H1 (cell line): ENCODE measurements around the gene ARID4B. TPM values are rescaled to one million over a fixed set of nuclear protein-coding genes. Genes with fewer than 3 reads are reported as not detected.

Source experiments
- CTCF ChIA-PET: fragments of 300-600 bp; sonication (Branson Sonifier 250); formaldehyde crosslinking; loops from one replicate; lab custom pipeline; 2021; ENCODE audit not compliant: partially characterized antibody; lab: Charles Lee
- POLR2A ChIA-PET: fragments of 300-600 bp; sonication (Branson Sonifier 250); formaldehyde crosslinking; loops from one replicate; lab custom pipeline; 2021; ENCODE audit warnings: inconsistent platforms; ENCODE audit not compliant: partially characterized antibody; lab: Charles Lee
- DNase-seq, 2 experiments: peaks; one replicate each; pipeline versions ENCODE4 v3.0.0 to v3.0.0-alpha.2; 2010 to 2022; ENCODE audit warnings: low spot score in 2 of 2, low read depth in 1 of 2, mixed read lengths in 1 of 2
- FAIRE-seq: peaks from 2 replicates; lab custom pipeline; 2011; peaks lifted over from hg19 to GRCh38; lab: Jason Lieb, UNC
- H2AFZ ChIP-seq: 2 replicates; pipeline ENCODE4 v1.8.1; 2012; ENCODE audit warnings: low read length, inconsistent platforms
- H2AK5ac ChIP-seq: 2 replicates; pipeline ENCODE4 v1.6.1; 2013; ENCODE audit warnings: low read depth, low read length
- H2BK120ac ChIP-seq: replicated peaks from 2 replicates; pipeline ENCODE3; 2013; ENCODE audit warnings: low read depth, low read length, inconsistent platforms
- H2BK12ac ChIP-seq: 2 replicates; pipeline ENCODE4 v1.6.1; 2013; ENCODE audit warnings: low read depth, low read length
- H2BK15ac ChIP-seq: 2 replicates; pipeline ENCODE4 v1.6.1; 2013; ENCODE audit warnings: low read length
- H2BK20ac ChIP-seq: 2 replicates; pipeline ENCODE4 v1.6.1; 2013; ENCODE audit warnings: low read length
- H2BK5ac ChIP-seq: 2 replicates; pipeline ENCODE4 v1.6.1; 2013; ENCODE audit warnings: low read depth, low read length
- H3K14ac ChIP-seq: 2 replicates; pipeline ENCODE4 v1.6.1; 2013; ENCODE audit warnings: inconsistent platforms; ENCODE audit not compliant: insufficient read length
- H3K18ac ChIP-seq: 2 replicates; pipeline ENCODE4 v1.6.1; 2013; ENCODE audit warnings: low read length; ENCODE audit errors: extremely low read depth
- H3K23ac ChIP-seq: 2 replicates; pipeline ENCODE4 v1.6.1; 2013; ENCODE audit warnings: inconsistent platforms; ENCODE audit not compliant: insufficient read length
- H3K23me2 ChIP-seq: 2 replicates; pipeline ENCODE4 v1.6.1; 2013; ENCODE audit warnings: low read depth, low read length
- H3K27ac ChIP-seq: 2 replicates; pipeline ENCODE4 v1.6.1; 2011; ENCODE audit warnings: low read depth, low read length, inconsistent platforms
- H3K27me3 ChIP-seq, 4 experiments: replicated peaks in 1 of 4; 1 replicate in 1 of 4; 2 replicates in 3 of 4; pipeline versions ENCODE4 v1.6.1 to v1.8.1; 2011 to 2013; ENCODE audit warnings: low read length in 3 of 4, mild to moderate bottlenecking in 3 of 4, inconsistent platforms in 2 of 4, mixed read lengths in 2 of 4, moderate library complexity in 1 of 4; ENCODE audit not compliant: control insufficient read depth in 3 of 4, insufficient read depth in 3 of 4; ENCODE audit errors: extremely low read depth in 1 of 4
- H3K36me3 ChIP-seq, 4 experiments: 2 replicates each; pipeline versions ENCODE4 v1.6.1 to v1.8.1; 2011 to 2013; ENCODE audit warnings: mild to moderate bottlenecking in 4 of 4, low read length in 3 of 4, moderate library complexity in 2 of 4, control low read depth in 1 of 4, inconsistent platforms in 1 of 4; ENCODE audit not compliant: insufficient read depth in 4 of 4, control insufficient read depth in 2 of 4
- H3K4ac ChIP-seq: replicated peaks from 2 replicates; pipeline ENCODE3; 2013; ENCODE audit warnings: low read length, low read depth, mixed read lengths, inconsistent platforms; ENCODE audit not compliant: insufficient read length
- H3K4me1 ChIP-seq, 4 experiments: replicated peaks in 1 of 4; 1 replicate in 1 of 4; 2 replicates in 3 of 4; pipeline versions ENCODE4 v1.6.1 to v1.8.1; 2011 to 2013; ENCODE audit warnings: low read length in 3 of 4, inconsistent platforms in 2 of 4, mixed read lengths in 1 of 4; ENCODE audit not compliant: insufficient read depth in 4 of 4, control insufficient read depth in 3 of 4
- H3K4me2 ChIP-seq, 2 experiments: 2 replicates each; pipeline versions ENCODE4 v1.6.1 to v1.8.1; 2011 to 2013; ENCODE audit warnings: low read depth in 2 of 2, low read length in 2 of 2, control low read depth in 1 of 2, inconsistent platforms in 1 of 2, mild to moderate bottlenecking in 1 of 2; ENCODE audit not compliant: insufficient read depth in 1 of 2
- H3K4me3 ChIP-seq, 4 experiments: fragments of 200-600, 300-600 bp in 1 of 4; sonication (generic), shearing (Covaris generic), sonication (Bioruptor Twin) in 1 of 4; 2 replicates each; pipeline versions ENCODE4 v1.5.1 to v1.8.1; 2011 to 2016; ENCODE audit warnings: low read length in 4 of 4, low read depth in 3 of 4, control low read depth in 2 of 4, inconsistent platforms in 2 of 4, mild to moderate bottlenecking in 2 of 4, mixed read lengths in 1 of 4, moderate library complexity in 1 of 4; ENCODE audit not compliant: insufficient read depth in 2 of 4; ENCODE audit errors: extremely low read depth in 1 of 4
- H3K56ac ChIP-seq: replicated peaks from 2 replicates; pipeline ENCODE3; 2013; ENCODE audit warnings: low read depth, mild to moderate bottlenecking, mixed read lengths, low read length, inconsistent platforms; ENCODE audit not compliant: insufficient read length
- H3K79me1 ChIP-seq: 2 replicates; pipeline ENCODE4 v1.6.1; 2013; ENCODE audit warnings: low read depth, low read length, control low read depth
- H3K79me2 ChIP-seq, 2 experiments: 2 replicates each; pipeline versions ENCODE4 v1.6.1 to v1.8.1; 2012 to 2013; ENCODE audit warnings: low read length in 2 of 2, mild to moderate bottlenecking in 2 of 2, inconsistent platforms in 1 of 2; ENCODE audit not compliant: insufficient read depth in 2 of 2, control insufficient read depth in 1 of 2
- H3K9ac ChIP-seq, 4 experiments: replicated peaks in 1 of 4; 1 replicate in 1 of 4; 2 replicates in 3 of 4; pipeline versions ENCODE4 v1.6.1 to v1.8.1; 2011 to 2013; ENCODE audit warnings: low read depth in 3 of 4, low read length in 3 of 4, control low read depth in 2 of 4, mild to moderate bottlenecking in 2 of 4, moderate library complexity in 2 of 4, inconsistent platforms in 1 of 4; ENCODE audit errors: extremely low read depth in 1 of 4
- H3K9me3 ChIP-seq, 2 experiments: 2 replicates each; pipeline versions ENCODE4 v1.6.1 to v1.8.1; 2012 to 2013; ENCODE audit warnings: mild to moderate bottlenecking in 2 of 2, moderate library complexity in 2 of 2, control low read depth in 1 of 2, inconsistent platforms in 1 of 2, low read depth in 1 of 2, low read length in 1 of 2, mixed read lengths in 1 of 2; ENCODE audit not compliant: insufficient read depth in 2 of 2
- H4K20me1 ChIP-seq, 2 experiments: replicated peaks in 1 of 2; 2 replicates each; pipeline versions ENCODE3 to v1.8.1; 2011 to 2013; ENCODE audit warnings: inconsistent platforms in 2 of 2, low read length in 2 of 2, mild to moderate bottlenecking in 1 of 2; ENCODE audit not compliant: insufficient read depth in 2 of 2, control insufficient read depth in 1 of 2
- H4K5ac ChIP-seq: 2 replicates; pipeline ENCODE4 v1.6.1; 2013; ENCODE audit warnings: low read length, low read depth, mixed read lengths, inconsistent platforms; ENCODE audit not compliant: insufficient read length
- H4K8ac ChIP-seq: 2 replicates; pipeline ENCODE4 v1.8.0; 2013; ENCODE audit warnings: mild to moderate bottlenecking, moderate library complexity, low read length, inconsistent platforms; ENCODE audit not compliant: insufficient read depth; ENCODE audit errors: extremely low read depth
- H4K91ac ChIP-seq: replicated peaks from 2 replicates; pipeline ENCODE3; 2013; ENCODE audit warnings: low read length, mixed read lengths, inconsistent platforms; ENCODE audit not compliant: insufficient read length
- NANOG ChIP-seq: IDR thresholded peaks from 2 replicates; pipeline ENCODE4 v1.6.1; 2011; ENCODE audit warnings: low read length, low read depth, mild to moderate bottlenecking, inconsistent platforms; ENCODE audit not compliant: insufficient read depth, poor library complexity, severe bottlenecking
- RBBP5 ChIP-seq: IDR thresholded peaks from 2 replicates; pipeline ENCODE4 v1.7.1; 2012; ENCODE audit warnings: low read depth, mild to moderate bottlenecking, inconsistent platforms, low read length, moderate library complexity, borderline replicate concordance
- RXRA ChIP-seq: IDR thresholded peaks from 2 replicates; pipeline ENCODE4 v1.6.1; 2011; ENCODE audit warnings: low read depth, mild to moderate bottlenecking, low read length, moderate library complexity; ENCODE audit not compliant: insufficient read depth
- TBP ChIP-seq: IDR thresholded peaks from 2 replicates; pipeline ENCODE4 v1.6.1; 2011; ENCODE audit warnings: low read depth, low read length, improper control_type of control experiment
- YY1 ChIP-seq: IDR thresholded peaks from 2 replicates; pipeline ENCODE4 v1.6.1; 2011; ENCODE audit warnings: low read depth, mild to moderate bottlenecking, low read length
- WGBS, 2 experiments: shearing (Covaris generic) in 1 of 2; methylation state at CpG; one replicate each; pipeline versions ENCODE4 v1.1.6 to v1.1.7; 2013 to 2015; ENCODE audit warnings: low lambda C conversion rate in 2 of 2, mixed read lengths in 2 of 2, inconsistent platforms in 1 of 2, low coverage in 1 of 2, missing lambda C conversion rate in 1 of 2; ENCODE audit not compliant: insufficient replicate concordance in 2 of 2, insufficient coverage in 1 of 2, insufficient read length in 1 of 2; ENCODE audit errors: extremely low coverage in 1 of 2, missing lambda C conversion rate in 1 of 2; 5-methylcytosine and 5-hydroxymethylcytosine counted together
- polyA plus RNA-seq, 7 experiments: library from polyadenylated mRNA; depleted of rRNA in 3 of 7; stranded (reverse) in 5 of 7; unstranded in 2 of 7; fragments of >200 nt in 5 of 7; fragments of 200-250 nt in 2 of 7; gene quantifications; 1 replicate in 5 of 7; 2 replicates in 1 of 7; 4 replicates in 1 of 7; pipeline versions ENCODE4 v1.2.1 to v1.2.3, GENCODE V29; 2011 to 2013; ENCODE audit warnings: missing spikeins in 2 of 7, mixed read lengths in 2 of 7
- total RNA-seq: library from RNA; stranded (reverse); fragmentation: NEBNext Ultra II Directional; extraction: Animal tissue kit (Norgen Biotek cat#: 25700); gene quantifications from 2 replicates; pipeline ENCODE4 v1.2.1, GENCODE V29; 2021

ARID4B gene
- total and polyA plus RNA-seq, 2 of the 8 experiments (the other 6 are each of a cell fraction or from before 2014, with no cell fraction given), result 5.1 to 28.8 TPM

DNA sequence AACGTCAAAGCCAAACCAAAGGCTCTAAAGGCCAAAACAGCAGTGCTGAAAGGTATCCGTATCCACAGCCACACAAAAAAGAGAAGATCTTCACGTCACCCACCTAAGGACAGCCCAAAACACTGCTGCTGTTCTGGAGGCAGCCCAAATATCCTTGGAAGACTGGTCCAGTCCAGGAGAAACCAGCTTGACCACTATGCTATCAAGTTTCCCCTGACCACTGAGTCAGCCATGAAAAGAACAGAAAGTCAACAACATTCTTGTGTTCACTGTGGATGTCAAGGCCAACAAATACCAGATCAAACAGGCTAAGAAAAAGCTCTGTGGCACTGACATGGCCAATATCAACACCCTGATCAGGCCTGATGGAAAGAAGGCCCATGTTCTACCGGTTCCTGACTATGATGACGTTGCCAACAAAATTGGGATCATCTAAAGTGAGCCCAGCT is 32.1 kb downstream of the ARID4B start:
- H3K36me3 ChIP-seq, result 0 out of 8 replicates have a peak, but pooled peaks cover 0 to 7% (median 0%) of the 10 kb centered on the region in 4 experiments
- H2BK5ac ChIP-seq, result no peak overlapping the region
- ChIA-PET CTCF (interaction anchor here (1.1 kb wide), 1 partner anchor 121 kb away, joined by 4 read pairs; no protein-coding TSS in a partner anchor), POLR2A (no interaction called here)
- no peaks in the 10 kb centered on the region for H3K27me3 ChIP-seq
- H4K8ac ChIP-seq, result no peak overlapping the region
- H3K23me2 ChIP-seq, result no peaks in the 10 kb centered on the region
- H2BK15ac ChIP-seq, result no peak overlapping the region
- 95% methylated on average over 5 of the region's 5 CpGs; no CpG with 5 or more reads in 1 of the 2 experiments for WGBS, 2 experiments
- H4K91ac ChIP-seq, result no peak overlapping the region
- no peak for FAIRE-seq
- no peak for DNase-seq
- H2AK5ac ChIP-seq, result no peak overlapping the region
- H3K9me3 ChIP-seq, result peaks cover 2 to 16% of the 10 kb centered on the region in 2 experiments; a peak in 2 of 4 replicates
- H3K23ac ChIP-seq, result no peak overlapping the region
- peaks cover 0 to 2% (median 0%) of the 10 kb centered on the region in 4 experiments; a peak in 1 of 7 replicates for H3K4me1 ChIP-seq
- H3K4me3 ChIP-seq, result no peak overlapping the region
- H3K18ac ChIP-seq, result no peak overlapping the region
- H3K79me2 ChIP-seq, result peaks cover 27 to 96% of the 10 kb centered on the region in 2 experiments
- H3K79me1 ChIP-seq, result peaks cover 2% of the 10 kb centered on the region; the same call in 1 of the 2 replicates
- no peak overlapping the region for H2AFZ ChIP-seq
- H4K20me1 ChIP-seq, result peaks cover 6 to 11% of the 10 kb centered on the region in 2 experiments
- no peak overlapping the region for H2BK120ac ChIP-seq
- H3K4ac ChIP-seq, result no peak overlapping the region
- no peak overlapping the region for H2BK12ac ChIP-seq
- H3K56ac ChIP-seq, result no peak overlapping the region
- no peak overlapping the region for H3K14ac ChIP-seq
- no peak overlapping the region for H4K5ac ChIP-seq
- no peak overlapping the region; the same call in 1 of the 2 replicates for H3K27ac ChIP-seq
- H3K9ac ChIP-seq, result no peak overlapping the region
- H2BK20ac ChIP-seq, result no peak overlapping the region
- H3K4me2 ChIP-seq, result no peak overlapping the region
- TF ChIP-seq NANOG, result no peak
- TF ChIP-seq YY1, result no peak
- no peak for TF ChIP-seq TBP
- no peak for TF ChIP-seq RXRA
- TF ChIP-seq RBBP5, result no peak
